Psoas muscle (tissue), 8 donors: ENCODE data around the gene ACER2. TPM values are rescaled to one million over a fixed set of nuclear protein-coding genes. Genes with fewer than 3 reads are reported as not detected.

ENCODE experiments used
- ATAC-seq, 4 donors: fragments of 200-7000 bp; cut with Tn5 transposase; one replicate each; pipeline ENCODE4 v1.9.1; 2020; ENCODE audit warnings: moderate library complexity in 3 of 4, mild to moderate bottlenecking in 2 of 4
- DNase-seq, 2 donors: peaks; one replicate each; pipeline ENCODE4 v3.0.0-alpha.2; 2020
- H3K27ac ChIP-seq: fragments of 200-600 bp; one replicate; pipeline ENCODE4 v1.8.0; 2022
- H3K27me3 ChIP-seq, 3 donors: fragments of 200-600 bp in 1 of 3; one replicate each; pipeline versions ENCODE4 v1.6.1 to v1.8.0; 2013 to 2022; ENCODE audit warnings: low read length in 2 of 3, mild to moderate bottlenecking in 2 of 3, moderate library complexity in 1 of 3; ENCODE audit not compliant: insufficient read depth in 3 of 3
- H3K36me3 ChIP-seq, 2 donors: fragments of 200-600 bp in 1 of 2; one replicate each; pipeline versions ENCODE4 v1.6.1 to v1.8.0; 2013 to 2022; ENCODE audit warnings: low read depth in 1 of 2, mild to moderate bottlenecking in 1 of 2, moderate library complexity in 1 of 2; ENCODE audit not compliant: insufficient read depth in 1 of 2
- H3K4me1 ChIP-seq: fragments of 200-600 bp; one replicate; pipeline ENCODE4 v1.8.0; 2022
- H3K4me3 ChIP-seq: fragments of 200-600 bp; one replicate; pipeline ENCODE4 v1.8.0; 2022; ENCODE audit warnings: mild to moderate bottlenecking
- H3K9me3 ChIP-seq: fragments of 200-600 bp; one replicate; pipeline ENCODE4 v1.8.0; 2022
- CTCF ChIP-seq: fragments of 200-600 bp; IDR thresholded peaks from one replicate; pipeline ENCODE4 v1.8.0; 2022; ENCODE audit warnings: antibody characterized with exemption
- WGBS, 3 donors: extraction: QIAGEN DNeasy Blood & Tissue Kit; methylation state at CpG; one replicate each; pipeline versions ENCODE4 v1.1.6 to v1.1.7; 2013; 5-methylcytosine and 5-hydroxymethylcytosine counted together
- intact Hi-C, 2 donors: fragments of 100-400 bp; cut with DNase I; formaldehyde crosslinking; loops; one replicate each; pipeline versions ENCODE4 v1.11.0 to v1.14.2; 2022
- polyA plus RNA-seq, 3 donors: library from polyadenylated mRNA; stranded (reverse); fragments of 200-250 nt; gene quantifications; one replicate each; pipeline ENCODE4 v1.2.3, GENCODE V29; 2013
- total RNA-seq, 4 donors: library from RNA; stranded (reverse); fragmentation: NEBNext Ultra II Directional in 2 of 4; extraction: Animal tissue kit (Norgen Biotek cat#: 25700) in 2 of 4; gene quantifications; one replicate each; pipeline versions ENCODE4 v1.2.1 to v1.2.4, GENCODE V29; 2021 to 2023
- donor health status: healthy with polysubstance abuse.
- donor health status: DM: no; HTN: no; CAD: no; lungs with moderate emphysema.
- donor health status: Bipolar disorder and iron deficiency.
- donor health status: healthy.
- donor health status: DM: yes; HTN: yes; CAD: no.
- donor health status: DM: no; HTN: no; CAD: no.
- donor health status: DM: no; HTN: no; CAD: no.
- donor health status: DM: yes; HTN: yes; CAD: no.

ACER2 gene
- total and polyA plus RNA-seq, 7 donors, result 0.37 to 2.4 (median 1.4) TPM

DNA sequence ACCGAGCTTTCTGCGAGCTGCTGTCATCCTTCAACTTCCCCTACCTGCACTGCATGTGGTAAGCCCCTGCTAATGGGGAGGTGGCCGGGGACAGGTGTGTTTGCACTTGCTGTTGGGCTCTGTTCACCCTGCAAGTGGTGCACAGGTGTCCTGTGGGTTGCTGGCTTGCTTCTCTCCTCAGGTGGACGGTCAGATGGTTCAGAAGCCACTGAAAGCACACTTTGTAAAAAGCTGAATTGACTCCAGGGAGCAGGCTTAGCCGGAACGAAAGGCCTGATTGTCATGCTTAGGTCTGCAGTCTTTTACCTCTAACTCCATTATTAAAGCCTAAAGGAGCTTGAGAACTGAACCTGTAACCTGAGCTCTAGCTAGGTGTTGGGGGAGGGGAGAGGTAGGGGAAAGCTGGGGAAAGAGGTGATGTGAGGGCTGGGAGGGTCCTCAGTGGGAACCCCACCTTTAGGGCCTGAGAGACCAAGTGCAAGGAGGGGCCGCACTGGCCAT, 37.6 kb downstream of the ACER2 start:
- no peak for TF ChIP-seq CTCF
- WGBS, 3 donors, result 75 to 80% (median 79%) methylated on average over 6 to 7 of the region's 7 CpGs
- no peaks in the 10 kb centered on the region for H3K4me1 ChIP-seq
- no peaks in the 10 kb centered on the region for H3K9me3 ChIP-seq
- ATAC-seq (no peak), DNase-seq (no peak)
- H3K36me3 ChIP-seq, result peaks cover 0 to 5% of the 10 kb centered on the region in 2 donors
- no peak overlapping the region for H3K27ac ChIP-seq
- no peaks in the 10 kb centered on the region for H3K27me3 ChIP-seq
- H3K4me3 ChIP-seq, result no peak overlapping the region
- intact Hi-C loops, result no loop called here

DNA sequence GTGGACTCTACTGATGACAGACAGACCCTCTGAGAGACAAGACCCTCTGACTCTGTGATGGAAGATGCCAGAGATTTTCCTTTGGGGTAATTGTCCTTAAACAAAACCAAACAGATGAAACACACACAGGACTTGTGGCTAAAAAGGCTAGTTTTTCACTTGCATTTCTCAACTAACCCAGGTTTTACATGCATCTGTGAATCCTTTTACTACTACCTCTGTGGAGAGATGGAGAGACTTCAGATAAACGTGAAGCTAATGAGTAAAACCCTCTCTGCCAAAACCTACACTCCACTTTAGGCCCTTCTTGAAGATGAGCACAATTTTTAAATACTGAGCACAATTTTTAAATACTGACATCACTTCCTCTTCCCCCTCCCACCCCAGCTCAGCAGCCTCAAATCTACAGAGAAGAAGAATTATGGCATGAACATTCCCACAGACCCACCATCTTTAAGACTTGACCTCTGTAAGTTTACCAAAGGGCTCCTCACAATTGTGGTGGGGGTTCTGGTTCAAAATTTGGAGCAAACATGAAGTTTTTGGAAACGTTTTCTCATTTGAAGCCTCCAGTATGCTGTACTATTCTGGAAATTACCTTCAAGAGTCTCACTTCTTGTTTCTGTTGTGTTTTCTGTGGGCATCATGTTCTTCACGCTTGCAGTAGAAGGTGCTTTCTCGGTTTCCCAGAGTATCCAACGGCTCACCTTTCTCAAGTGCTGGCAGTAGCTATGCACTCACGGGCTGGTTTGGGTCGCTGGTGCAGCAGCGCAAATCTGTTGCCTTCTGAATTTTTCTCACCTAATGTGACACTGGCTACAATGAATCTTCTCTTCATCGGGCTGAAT, 42.7 kb downstream of the ACER2 start:
- WGBS, 3 donors, result 88 to 92% (median 90%) methylated on average over 9 of the region's 9 CpGs
- TF ChIP-seq CTCF, result no peak
- Histone ChIP-seq H3K27me3 (no peaks in the 10 kb centered on the region), H3K9me3 (no peaks in the 10 kb centered on the region), H3K27ac (no peak overlapping the region), H3K4me3 (no peak overlapping the region), H3K36me3 (peaks cover 0 to 7% of the 10 kb centered on the region in 2 donors), H3K4me1 (no peaks in the 10 kb centered on the region)
- intact Hi-C loops, result loop anchor here in 1 of 2 donors (10.0 kb wide), 3 partner anchors 357 to 1197 kb away; partner anchors contain the start of gene RRAGA
- no peak for DNase-seq
- no peak for ATAC-seq

DNA sequence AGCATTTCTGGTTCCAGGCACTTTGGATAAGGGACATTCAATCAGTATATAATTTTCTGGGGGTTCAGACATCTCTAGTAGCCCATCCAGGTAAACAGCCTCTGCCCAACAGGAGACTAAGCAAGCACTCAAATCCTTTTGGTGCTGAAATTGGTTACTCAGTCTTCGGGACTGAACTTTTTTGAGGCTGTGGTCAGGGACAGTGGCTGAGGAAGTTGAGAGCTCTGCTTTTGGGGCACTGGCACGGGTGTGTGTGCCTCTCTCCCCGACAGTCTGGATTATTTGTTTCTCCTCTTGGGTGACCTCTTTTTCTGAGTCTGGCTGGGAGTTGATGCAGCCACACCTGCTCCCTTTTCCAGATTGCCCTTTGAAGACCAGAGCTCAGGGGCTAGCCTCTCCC, 47.6 kb downstream of the ACER2 start:
- 32 to 44% (median 34%) methylated on average over 3 of the region's 3 CpGs for WGBS, 3 donors
- H3K9me3 ChIP-seq, result no peaks in the 10 kb centered on the region
- ATAC-seq (peak in 2 of 4 donors; percentile 23 to 44), DNase-seq (no peak)
- no peak for TF ChIP-seq CTCF
- intact Hi-C loops, result loop anchor here (5.0 to 10.0 kb wide), 6 partner anchors 74 to 1202 kb away; partner anchors contain the start of genes RRAGA (in 2 of the 2) and RPS6 (in 1 of the 2)
- peaks cover 0 to 2% of the 10 kb centered on the region in 2 donors for H3K36me3 ChIP-seq
- no peaks in the 10 kb centered on the region for H3K27me3 ChIP-seq
- H3K4me1 ChIP-seq, result peaks cover 8% of the 10 kb centered on the region
- H3K4me3 ChIP-seq, result no peak overlapping the region
- no peak overlapping the region for H3K27ac ChIP-seq

DNA sequence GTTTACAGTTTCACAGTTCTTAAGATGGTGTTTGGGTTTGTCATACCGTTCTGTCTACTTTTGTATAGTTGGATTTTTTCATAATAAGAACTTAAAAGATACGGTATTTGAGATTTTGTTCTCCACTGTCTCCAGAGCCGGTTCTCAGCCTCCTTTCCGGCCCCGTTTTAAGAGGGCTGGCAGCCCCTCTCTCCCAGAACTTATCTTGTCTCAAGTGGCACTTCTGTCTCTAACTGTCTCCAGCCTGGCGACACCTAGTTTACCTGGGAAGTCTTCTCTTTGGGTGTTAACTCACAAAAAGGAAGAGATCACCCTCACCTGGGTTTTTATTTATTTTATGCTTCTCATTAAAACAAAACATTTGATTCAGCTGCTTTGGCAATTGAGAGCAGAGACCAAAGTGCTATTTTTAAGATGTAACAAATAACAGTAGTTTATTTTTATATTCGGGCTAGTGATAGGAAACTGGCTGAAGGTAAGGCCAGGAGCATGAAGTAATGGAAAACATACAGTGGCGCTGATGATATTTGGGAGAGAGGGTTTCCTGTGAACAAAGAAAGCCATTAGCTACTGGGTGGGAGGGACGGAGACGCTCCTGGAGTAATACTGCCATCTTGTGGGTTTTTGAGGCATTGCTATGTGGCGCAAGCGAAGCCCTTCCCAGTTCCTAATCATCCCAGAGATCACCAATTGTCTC, 48.3 kb downstream of the ACER2 start:
- intact Hi-C loops, result loop anchor here (5.0 to 10.0 kb wide), 6 partner anchors 75 to 1202 kb away; partner anchors contain the start of genes RRAGA (in 2 of the 2) and RPS6 (in 1 of the 2)
- Histone ChIP-seq H3K27me3 (no peaks in the 10 kb centered on the region), H3K27ac (no peak overlapping the region), H3K36me3 (no peaks in the 10 kb centered on the region), H3K4me3 (peak overlapping the region; percentile 25), H3K4me1 (peaks cover 8% of the 10 kb centered on the region), H3K9me3 (no peaks in the 10 kb centered on the region)
- WGBS, 3 donors, result 19 to 26% (median 25%) methylated on average over 12 of the region's 12 CpGs
- TF ChIP-seq CTCF, result peak; percentile 98
- DNase-seq, result peak; percentile 37 to 61
- peak; percentile 89 to 100 (median 96) for ATAC-seq
